Skeletal muscle tissue (tissue), 4 donors: ENCODE measurements around the gene DCLK1. TPM values are rescaled to one million over a fixed set of nuclear protein-coding genes. Genes with fewer than 3 reads are reported as not detected.

Source experiments
- H3K27ac ChIP-seq: one replicate; pipeline ENCODE4 v1.7.0; 2013; ENCODE audit warnings: mild to moderate bottlenecking, low read depth, low read length, inconsistent platforms
- H3K27me3 ChIP-seq, 3 donors: one replicate each; pipeline ENCODE4 v1.7.0; 2013; ENCODE audit warnings: low read length in 3 of 3; ENCODE audit not compliant: control insufficient read depth in 3 of 3, insufficient read depth in 3 of 3
- H3K36me3 ChIP-seq, 3 donors: one replicate each; pipeline ENCODE4 v1.7.0; 2013; ENCODE audit warnings: low read length in 3 of 3; ENCODE audit not compliant: control insufficient read depth in 3 of 3, insufficient read depth in 3 of 3
- H3K4me1 ChIP-seq, 3 donors: one replicate each; pipeline ENCODE4 v1.7.0; 2013; ENCODE audit warnings: low read length in 3 of 3, mild to moderate bottlenecking in 3 of 3; ENCODE audit not compliant: control insufficient read depth in 3 of 3, insufficient read depth in 3 of 3
- H3K4me3 ChIP-seq, 3 donors: one replicate each; pipeline ENCODE4 v1.7.0; 2013; ENCODE audit warnings: low read length in 3 of 3
- H3K9ac ChIP-seq, 3 donors: one replicate each; pipeline ENCODE4 v1.7.0; 2013; ENCODE audit warnings: low read length in 3 of 3, mild to moderate bottlenecking in 3 of 3, moderate library complexity in 2 of 3, low read depth in 1 of 3
- H3K9me3 ChIP-seq, 3 donors: one replicate each; pipeline ENCODE4 v1.7.0; 2013; ENCODE audit warnings: low read length in 3 of 3; ENCODE audit not compliant: control insufficient read depth in 3 of 3
- total RNA-seq: library from RNA; depleted of rRNA; stranded (reverse); fragments of >200 nt; gene quantifications from one replicate; pipeline ENCODE4 v1.2.3, GENCODE V29; 2014
- donor health status: Osteomylitis.

DCLK1 gene
- total RNA-seq, 1 donor from 2014 or later: 92.9 TPM

- H3K4me1 ChIP-seq: peaks cover 0 to 9% (median 0%) of the 10 kb centered on the region in 3 donors
Observed at GRCh38 chr13:35851881-35852280, 279.3 kb downstream of the DCLK1 start.

GRCh38 chr13:35851356-35851755, 279.8 kb downstream of the DCLK1 start:
- Histone ChIP-seq H3K4me1 (peaks cover 0 to 9% (median 0%) of the 10 kb centered on the region in 3 donors), H3K27me3 (no peaks in the 10 kb centered on the region), H3K27ac (no peak overlapping the region), H3K36me3 (no peaks in the 10 kb centered on the region), H3K9me3 (no peaks in the 10 kb centered on the region), H3K9ac (no peak overlapping the region), H3K4me3 (no peak overlapping the region)

More at GRCh38 chr13:35851881-35852280, 279.3 kb downstream of the DCLK1 start:
- Histone ChIP-seq H3K27me3 (no peaks in the 10 kb centered on the region), H3K27ac (no peak overlapping the region), H3K9me3 (no peaks in the 10 kb centered on the region), H3K4me3 (no peak overlapping the region), H3K36me3 (no peaks in the 10 kb centered on the region), H3K9ac (no peak overlapping the region)

GRCh38 chr13:35850569-35850968, 280.6 kb downstream of the DCLK1 start:
- no peak overlapping the region for H3K9ac ChIP-seq
- H3K4me1 ChIP-seq: peaks cover 0 to 9% (median 0%) of the 10 kb centered on the region in 3 donors
- no peaks in the 10 kb centered on the region for H3K9me3 ChIP-seq
- H3K27me3 ChIP-seq: no peaks in the 10 kb centered on the region
- no peak overlapping the region for H3K27ac ChIP-seq
- H3K36me3 ChIP-seq: no peaks in the 10 kb centered on the region
- no peak overlapping the region for H3K4me3 ChIP-seq

- Histone ChIP-seq H3K9me3 (no peaks in the 10 kb centered on the region), H3K4me1 (peaks cover 0 to 9% (median 0%) of the 10 kb centered on the region in 3 donors), H3K4me3 (no peak overlapping the region), H3K27me3 (no peaks in the 10 kb centered on the region), H3K9ac (no peak overlapping the region), H3K27ac (no peak overlapping the region), H3K36me3 (no peaks in the 10 kb centered on the region)
Observed at GRCh38 chr13:35849256-35849644, 281.9 kb downstream of the DCLK1 start.

- H3K4me3 ChIP-seq: no peak overlapping the region
- peak overlapping the region; percentile 2 for H3K27ac ChIP-seq
Observed at GRCh38 chr13:35848336-35849255, 282.6 kb downstream of the DCLK1 start.

GRCh38 chr13:35843272-35843671, 287.9 kb downstream of the DCLK1 start:
- Histone ChIP-seq H3K36me3 (no peaks in the 10 kb centered on the region), H3K4me1 (peaks cover 0 to 4% (median 0%) of the 10 kb centered on the region in 3 donors), H3K9ac (no peak overlapping the region), H3K27me3 (no peaks in the 10 kb centered on the region), H3K9me3 (no peaks in the 10 kb centered on the region), H3K27ac (no peak overlapping the region), H3K4me3 (no peak overlapping the region)

More at GRCh38 chr13:35848336-35849255, 282.6 kb downstream of the DCLK1 start:
- H3K4me1 ChIP-seq: peaks cover 0 to 9% (median 0%) of the 10 kb centered on the region in 3 donors
- no peak overlapping the region for H3K9ac ChIP-seq
- no peaks in the 10 kb centered on the region for H3K36me3 ChIP-seq
- no peaks in the 10 kb centered on the region for H3K9me3 ChIP-seq
- no peaks in the 10 kb centered on the region for H3K27me3 ChIP-seq

- H3K36me3 ChIP-seq: no peaks in the 10 kb centered on the region
- no peaks in the 10 kb centered on the region for H3K27me3 ChIP-seq
- peaks cover 0 to 2% (median 0%) of the 10 kb centered on the region in 3 donors for H3K4me1 ChIP-seq
- H3K27ac ChIP-seq: no peak overlapping the region
- no peak overlapping the region for H3K4me3 ChIP-seq
- H3K9ac ChIP-seq: no peak overlapping the region
- no peaks in the 10 kb centered on the region for H3K9me3 ChIP-seq
Observed at GRCh38 chr13:35841060-35841521, 290.1 kb downstream of the DCLK1 start.

GRCh38 chr13:35839806-35840205, 291.4 kb downstream of the DCLK1 start:
- Histone ChIP-seq H3K4me1 (peaks cover 0 to 2% (median 0%) of the 10 kb centered on the region in 3 donors), H3K27ac (no peak overlapping the region), H3K36me3 (no peaks in the 10 kb centered on the region), H3K27me3 (no peaks in the 10 kb centered on the region), H3K9me3 (no peaks in the 10 kb centered on the region), H3K4me3 (no peak overlapping the region), H3K9ac (no peak overlapping the region)

- Histone ChIP-seq H3K27ac (no peak overlapping the region), H3K9me3 (no peaks in the 10 kb centered on the region), H3K27me3 (no peaks in the 10 kb centered on the region), H3K4me3 (no peak overlapping the region), H3K4me1 (peaks cover 0 to 2% (median 0%) of the 10 kb centered on the region in 3 donors), H3K36me3 (no peaks in the 10 kb centered on the region), H3K9ac (no peak overlapping the region)
Observed at GRCh38 chr13:35838356-35838755, 292.8 kb downstream of the DCLK1 start.

GRCh38 chr13:35836446-35836845, 294.7 kb downstream of the DCLK1 start:
- Histone ChIP-seq H3K36me3 (no peaks in the 10 kb centered on the region), H3K9me3 (no peaks in the 10 kb centered on the region), H3K4me3 (no peak overlapping the region), H3K9ac (no peak overlapping the region), H3K4me1 (peaks cover 0 to 2% (median 0%) of the 10 kb centered on the region in 3 donors), H3K27me3 (no peaks in the 10 kb centered on the region), H3K27ac (no peak overlapping the region)
